SH-SY5Y (cell line): ENCODE results near the gene CHP1.

Experiments used
- GATA2 ChIP-seq: IDR thresholded peaks from 2 replicates; pipeline ENCODE4 v1.6.1; 2011; ENCODE audit warnings: mild to moderate bottlenecking, low read depth, low read length
- GATA3 ChIP-seq: IDR thresholded peaks from 2 replicates; pipeline ENCODE4 v1.6.1; 2011; ENCODE audit warnings: low read depth, mild to moderate bottlenecking, low read length, moderate library complexity

DNA sequence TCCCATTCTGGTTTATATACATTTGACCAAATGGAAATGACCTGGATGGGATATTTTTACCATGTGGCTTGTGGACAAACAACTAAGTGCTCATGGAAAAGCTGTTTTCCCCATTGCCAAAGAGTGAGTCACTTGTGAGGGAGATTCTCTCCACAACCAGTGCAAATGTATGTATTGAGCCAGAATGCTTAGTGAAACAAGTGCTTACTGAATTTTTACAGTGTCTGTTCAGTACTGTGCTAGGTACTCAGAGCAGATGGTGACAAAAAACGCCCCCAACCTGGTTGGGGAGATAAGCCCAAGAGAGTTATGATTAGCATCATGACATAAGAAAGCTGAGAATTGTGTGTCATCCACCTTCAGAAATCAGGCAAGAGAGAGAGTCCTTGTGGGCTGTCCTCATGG, 2.3 kb downstream of the CHP1 start:
- no peak for TF ChIP-seq GATA2
- TF ChIP-seq GATA3: no peak
